GM21576 (cell line): ENCODE results near the gene SDHB.

Experiments used
- ATAC-seq: cut with Tn5 transposase; IDR thresholded peaks from one replicate; pipeline ENCODE4 v1.9.1; 2021; ENCODE audit warnings: mild to moderate bottlenecking, moderate library complexity; ENCODE audit not compliant: unreplicated experiment

Gene SDHB

GRCh38 chr1:17046334-17046657, 7.5 kb downstream of the SDHB start:
- ATAC-seq: no peak

DNA sequence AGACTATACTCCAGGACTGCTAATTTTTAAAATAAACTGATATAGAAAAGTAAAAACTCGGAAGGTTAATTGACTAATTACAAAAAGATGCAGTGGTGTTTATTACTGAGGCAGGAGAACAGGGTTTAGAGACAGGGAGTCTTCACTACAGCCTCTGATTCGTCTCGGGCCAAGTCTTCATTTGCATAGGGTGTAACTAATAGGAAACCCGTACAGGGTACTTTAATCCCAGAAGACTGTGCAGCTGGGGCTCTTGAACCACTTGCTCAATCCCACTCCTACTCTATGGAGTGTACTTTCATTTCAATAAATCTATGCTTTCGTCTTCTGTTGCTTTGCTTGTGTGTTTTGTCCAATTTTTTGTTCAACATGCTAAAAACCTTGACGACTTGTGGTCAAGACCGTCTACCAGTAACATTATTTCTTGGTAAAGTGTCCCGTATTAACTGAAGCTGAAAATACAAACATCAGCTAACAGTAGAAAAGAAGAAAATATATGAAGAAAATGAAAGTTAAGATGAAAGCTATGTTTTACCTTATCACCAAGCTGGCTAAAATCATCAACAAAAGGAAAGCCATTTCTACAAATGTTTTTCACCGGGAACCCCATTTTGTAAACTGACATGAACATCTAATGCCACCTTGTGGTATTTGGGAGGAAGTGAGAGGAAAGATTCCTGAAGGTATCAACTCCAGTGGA, 8.0 kb downstream of the SDHB start:
- ATAC-seq: no peak

DNA sequence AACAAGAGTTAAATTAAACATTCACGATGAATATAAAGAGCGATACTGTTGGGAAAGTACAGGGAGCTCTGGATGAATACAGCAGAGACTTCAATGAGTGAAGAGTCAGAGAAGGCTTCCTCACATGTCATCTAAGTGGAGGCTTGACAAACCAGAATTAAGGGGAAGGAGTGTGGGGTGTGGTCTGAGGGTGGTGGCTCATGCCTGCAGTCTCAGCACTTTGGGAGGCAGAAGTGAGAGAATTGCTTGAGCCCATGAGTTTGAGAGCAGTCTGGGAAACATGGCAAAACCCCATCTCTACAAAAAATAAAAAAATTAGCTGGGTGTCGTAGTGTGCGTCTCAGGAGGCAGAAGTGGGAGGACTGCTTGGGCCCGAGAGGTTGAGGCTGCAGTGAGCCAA, 8.7 kb downstream of the SDHB start:
- no peak for ATAC-seq

DNA sequence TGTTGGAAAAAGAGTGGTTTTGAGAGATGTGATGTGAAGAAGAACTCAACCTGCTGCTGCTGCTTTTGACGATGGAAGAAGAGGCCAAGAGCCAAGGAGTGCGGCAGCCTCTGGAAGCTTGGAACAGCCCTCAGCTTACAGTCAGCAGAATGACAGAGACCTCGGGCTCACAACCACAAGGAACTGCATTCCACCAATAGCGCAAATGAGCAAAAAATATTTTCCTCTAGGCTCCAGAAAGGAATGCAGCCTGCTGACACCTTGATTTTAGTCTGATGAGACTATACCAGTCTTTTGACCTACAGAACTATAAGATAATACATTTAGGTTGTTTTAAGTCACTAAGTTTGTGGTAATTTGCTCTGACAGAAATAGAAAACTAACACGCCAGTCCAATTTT, 10.2 kb downstream of the SDHB start:
- ATAC-seq: no peak

GRCh38 chr1:17040135-17040534, 13.7 kb downstream of the SDHB start:
- no peak for ATAC-seq

DNA sequence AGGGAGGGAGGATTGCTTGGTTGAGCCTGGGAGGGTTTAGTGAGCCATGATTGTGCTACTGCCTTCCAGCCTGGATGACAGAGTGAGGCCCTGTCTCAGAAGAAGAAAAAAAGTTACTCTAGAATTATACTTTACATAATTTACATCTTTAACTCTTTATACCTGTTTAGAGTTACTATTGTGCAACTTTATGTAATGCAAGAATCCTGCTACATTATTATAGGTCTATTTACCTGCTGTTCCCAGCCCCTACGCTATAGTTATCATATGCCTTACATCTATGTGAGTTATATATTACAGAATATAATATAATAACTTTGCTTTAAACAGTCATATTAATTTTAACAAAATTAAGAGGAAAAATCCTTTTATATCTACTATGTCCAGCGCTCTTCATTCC, 14.3 kb downstream of the SDHB start:
- no peak for ATAC-seq

DNA sequence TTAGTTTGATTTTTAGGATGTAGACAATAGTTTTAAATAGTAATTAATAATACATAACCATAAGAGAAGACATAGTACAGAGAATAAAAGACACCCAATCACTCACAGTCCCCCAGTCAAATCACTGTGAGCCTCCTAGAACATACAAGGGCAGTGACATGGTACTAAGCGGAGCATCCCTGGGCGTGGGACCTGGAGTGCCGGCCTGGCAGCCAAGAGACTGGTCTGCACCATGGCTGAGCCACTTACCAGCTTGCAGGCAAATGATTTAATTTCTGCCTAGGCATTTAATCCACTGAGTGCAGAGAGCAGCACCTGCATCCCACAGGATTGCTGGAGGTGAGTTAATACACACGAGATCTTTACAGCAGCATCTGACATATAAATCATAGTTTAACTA, 20.4 kb downstream of the SDHB start:
- ATAC-seq: no peak

DNA sequence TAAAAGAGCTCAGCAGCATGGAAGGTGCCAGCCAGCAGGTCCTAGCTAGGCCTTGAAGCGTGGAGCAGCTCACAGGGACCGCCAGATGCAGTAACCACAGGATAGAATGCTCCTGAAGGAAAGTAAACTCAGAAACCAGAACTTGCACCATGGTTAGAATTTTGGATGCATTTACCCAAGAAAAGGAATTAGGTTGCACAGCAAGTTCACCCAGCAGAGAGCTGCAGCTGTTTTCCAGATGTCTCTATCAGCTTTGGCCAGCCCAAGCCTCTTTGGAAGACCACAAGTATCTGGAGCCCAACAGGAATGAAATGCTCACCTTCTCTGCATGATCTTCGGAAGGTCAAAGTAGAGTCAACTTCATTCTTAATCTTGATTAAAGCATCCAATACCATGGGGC, 21.1 kb downstream of the SDHB start:
- ATAC-seq: no peak

- no peak for ATAC-seq
These were observed 22.4 kb downstream of the SDHB start for GRCh38 chr1:17031436-17031835.

DNA sequence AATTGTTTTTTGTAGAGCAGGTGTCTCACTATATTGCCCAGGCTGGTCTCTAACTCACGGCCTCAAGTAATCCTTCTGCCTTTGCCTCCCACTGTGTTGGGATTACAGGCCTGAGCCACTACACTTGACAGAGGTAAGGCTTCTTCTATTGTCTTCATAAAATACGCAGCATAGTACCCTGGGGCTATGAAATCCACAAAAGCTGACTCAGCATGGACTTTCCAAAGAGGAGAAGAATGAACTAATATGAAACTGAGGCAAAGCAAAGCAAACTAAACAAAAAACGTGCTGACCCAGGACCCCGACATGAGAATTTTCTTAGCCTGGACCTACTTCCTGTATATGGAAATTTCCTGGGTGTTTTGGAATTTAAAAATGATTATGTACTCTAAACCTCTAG, 23.6 kb downstream of the SDHB start:
- ATAC-seq: no peak

- ATAC-seq: no peak
These were observed 25.1 kb downstream of the SDHB start for GRCh38 chr1:17028662-17029188.

GRCh38 chr1:17027900-17028299, 25.9 kb downstream of the SDHB start:
- ATAC-seq: no peak

DNA sequence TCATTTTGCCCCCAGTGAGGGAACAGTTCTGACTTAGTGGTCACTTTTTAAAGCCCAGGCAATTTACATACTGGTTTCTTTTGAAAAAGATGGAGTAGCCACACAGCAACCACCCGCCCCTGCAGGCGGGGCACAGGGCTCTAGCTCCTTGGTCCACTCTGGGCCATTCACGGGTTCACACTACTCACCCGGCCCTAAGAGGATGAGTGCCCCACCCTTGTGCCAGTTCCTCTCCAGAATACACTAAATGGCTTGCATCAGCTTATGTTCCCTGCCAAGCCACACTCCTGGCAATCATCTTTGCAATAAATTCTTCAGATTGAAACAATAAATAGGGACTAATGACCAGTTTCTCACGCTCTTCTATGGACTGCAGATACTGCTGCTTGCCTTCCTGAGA, 26.4 kb downstream of the SDHB start:
- ATAC-seq: no peak

- no peak for ATAC-seq
These were observed 29.1 kb downstream of the SDHB start for GRCh38 chr1:17024721-17025120.

- ATAC-seq: no peak
These were observed 30.3 kb downstream of the SDHB start for GRCh38 chr1:17023573-17023972.

DNA sequence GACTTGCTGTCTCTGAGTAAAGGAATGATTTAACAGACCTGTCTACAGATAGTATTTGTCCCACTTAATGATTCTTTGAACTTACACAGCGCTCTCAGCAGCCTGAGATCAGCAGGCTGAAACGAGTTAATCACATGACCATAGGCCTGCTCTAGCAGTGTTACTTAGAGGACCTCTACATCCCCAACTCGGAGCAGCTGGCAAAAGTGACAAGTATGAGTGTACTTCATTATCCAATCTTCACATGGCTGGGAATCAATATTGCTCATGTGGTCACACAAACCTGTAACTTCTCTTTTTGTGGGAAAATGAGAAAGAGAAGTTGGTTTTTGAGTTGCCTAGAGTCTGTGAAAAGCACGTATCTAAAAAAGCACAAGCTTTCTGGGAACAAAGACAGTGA, 30.7 kb downstream of the SDHB start:
- ATAC-seq: no peak

- ATAC-seq: no peak
These were observed 31.9 kb downstream of the SDHB start for GRCh38 chr1:17021896-17022295.

DNA sequence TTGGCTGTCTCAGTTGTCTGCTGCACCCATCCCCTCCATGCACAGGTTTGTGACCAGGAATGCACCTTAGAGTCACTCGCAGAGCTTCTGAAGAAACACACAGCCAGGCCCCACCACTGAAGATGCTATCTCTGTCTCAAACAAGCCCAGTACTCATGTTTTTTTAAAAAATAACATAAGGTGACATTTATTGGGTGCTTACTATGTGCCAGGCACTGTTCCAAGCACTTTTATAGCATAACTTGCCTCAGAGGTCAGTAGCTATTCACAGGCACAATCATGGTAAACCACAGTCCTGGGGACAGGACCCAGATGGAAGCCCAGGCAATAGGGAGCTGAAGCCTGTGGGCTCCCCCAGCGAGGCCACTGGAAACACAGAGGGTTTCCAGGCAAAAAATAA, 33.3 kb downstream of the SDHB start:
- no peak for ATAC-seq

DNA sequence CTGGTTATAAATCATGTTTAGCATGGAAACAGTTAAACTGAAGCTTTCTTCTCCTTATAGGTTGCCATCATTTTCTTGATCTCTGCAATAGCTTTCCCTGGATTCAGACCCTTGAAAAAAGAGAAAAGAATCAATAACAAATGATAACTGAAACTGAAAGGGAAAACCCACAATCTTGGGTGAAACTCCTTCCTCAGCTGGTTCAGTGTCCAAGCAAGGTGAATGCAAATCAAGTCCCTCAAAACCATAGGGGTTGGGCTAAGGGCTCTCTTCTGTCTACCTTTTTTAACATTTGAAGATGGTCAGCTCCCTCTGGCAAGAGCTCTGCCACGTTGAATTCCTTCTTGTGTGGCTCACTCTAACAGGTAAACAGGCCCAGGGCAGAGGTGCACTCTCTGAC, 35.0 kb downstream of the SDHB start:
- no peak for ATAC-seq

DNA sequence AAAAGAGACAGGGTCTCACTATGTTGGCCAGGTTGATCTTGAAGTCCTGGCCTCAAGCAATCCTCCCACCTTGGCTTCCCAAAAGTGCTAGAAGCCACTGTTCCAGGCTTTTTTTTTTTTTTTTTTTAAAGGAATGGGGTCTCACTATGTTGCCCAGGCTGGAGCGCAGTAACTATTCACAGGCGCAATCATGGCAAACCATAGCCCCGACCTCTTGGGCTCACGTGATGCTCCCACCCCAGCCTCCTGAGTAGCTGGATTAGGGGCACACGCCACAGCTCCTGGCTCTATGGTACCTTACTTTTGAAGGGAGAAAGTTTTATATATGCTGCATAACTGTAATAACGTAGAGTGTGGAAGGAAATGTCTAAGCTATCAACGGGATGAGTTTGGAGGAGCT, 36.4 kb downstream of the SDHB start:
- no peak for ATAC-seq

GRCh38 chr1:17016317-17016661, 37.5 kb downstream of the SDHB start:
- no peak for ATAC-seq

DNA sequence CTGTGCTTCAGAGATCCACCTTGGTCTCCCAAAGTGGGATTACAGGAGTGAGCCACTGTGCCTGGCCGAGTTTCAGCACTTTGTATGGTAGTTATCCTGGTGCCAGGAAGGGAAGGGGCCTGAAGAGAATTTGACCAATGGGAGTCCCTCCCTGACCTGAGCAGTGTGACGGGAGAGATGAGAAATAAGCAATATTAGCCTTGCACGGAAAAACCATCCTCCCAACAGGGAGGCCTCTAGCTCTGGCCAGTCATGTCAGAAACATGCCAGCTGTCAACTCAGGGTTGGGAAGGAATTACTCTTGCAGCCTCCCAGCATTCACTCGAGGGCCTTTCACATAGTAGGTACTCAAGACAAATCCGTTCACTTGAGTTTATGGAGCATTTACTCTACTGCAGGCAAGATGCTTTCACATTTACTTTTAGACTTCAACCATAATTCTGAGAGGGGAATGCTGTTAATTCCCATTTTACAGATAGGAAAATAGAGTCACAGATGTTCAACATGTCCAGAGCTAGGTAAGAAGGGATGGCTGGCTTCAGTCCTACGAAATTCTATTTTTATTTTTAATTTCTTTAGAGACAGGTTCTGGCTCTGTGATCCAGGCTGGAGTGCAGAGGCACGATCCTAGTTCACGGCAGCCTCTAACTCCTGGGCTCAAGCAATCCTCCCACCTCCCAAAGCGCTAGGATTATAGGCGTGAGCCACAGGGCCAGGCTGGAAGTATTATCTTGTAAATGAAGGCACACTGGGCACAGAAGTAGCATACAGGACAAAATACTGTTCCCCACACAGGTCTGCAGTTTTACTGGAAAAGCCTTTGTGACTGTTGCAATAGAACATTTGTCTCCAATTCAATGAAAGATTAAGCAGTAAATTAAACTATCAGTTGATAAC, 38.9 kb downstream of the SDHB start:
- no peak for ATAC-seq
